HepG2 (cell line): Measurements from ENCODE around the gene DPAGT1. TPM values are rescaled to one million over a fixed set of nuclear protein-coding genes. Genes with fewer than 3 reads are reported as not detected.

Source experiments
- AGO2 ChIP-seq: fragments of 200-400 bp; formaldehyde crosslinking; optimal IDR thresholded peaks from 2 replicates; pipeline ENCODE3; 2017; ENCODE audit warnings: mild to moderate bottlenecking, low read depth, low read length, moderate library complexity
- BCL6 ChIP-seq: IDR thresholded peaks from 2 replicates; pipeline ENCODE4 v1.6.1; 2016; ENCODE audit warnings: missing genetic modification reagents, missing compliant biosample characterization
- GFI1 ChIP-seq: sonication (generic); formaldehyde crosslinking; IDR thresholded peaks from 2 replicates; pipeline ENCODE4 v1.5.0; 2020; ENCODE audit warnings: missing genetic modification reagents, mild to moderate bottlenecking, borderline replicate concordance
- HNF4A ChIP-seq: sonication (generic); formaldehyde crosslinking; IDR thresholded peaks from 2 replicates; pipeline ENCODE4 v1.4.0; 2020; ENCODE audit warnings: missing genetic modification reagents
- NAIF1 ChIP-seq: sonication (generic); formaldehyde crosslinking; IDR thresholded peaks from 2 replicates; pipeline ENCODE4 v1.5.0; 2020; ENCODE audit warnings: mild to moderate bottlenecking, missing genetic modification reagents, borderline replicate concordance
- RAD21 ChIP-seq: fragments of 450-650 bp; formaldehyde crosslinking; IDR thresholded peaks from 2 replicates; pipeline ENCODE4 v1.5.0; 2020; ENCODE audit warnings: mild to moderate bottlenecking
- SCMH1 ChIP-seq: sonication (generic); formaldehyde crosslinking; IDR thresholded peaks from 2 replicates; pipeline ENCODE4 v1.9.0; 2021; ENCODE audit warnings: missing genetic modification reagents, mild to moderate bottlenecking, borderline replicate concordance
- SP5 ChIP-seq: IDR thresholded peaks from 2 replicates; pipeline ENCODE4 v1.6.1; 2016; ENCODE audit warnings: low read depth, borderline replicate concordance
- TBP ChIP-seq: sonication (generic); formaldehyde crosslinking; IDR thresholded peaks from 2 replicates; pipeline ENCODE4 v1.5.0; 2020; ENCODE audit warnings: missing genetic modification reagents
- U2AF1 ChIP-seq: fragments of 200-400 bp; formaldehyde crosslinking; optimal IDR thresholded peaks from 2 replicates; pipeline ENCODE3; 2017; ENCODE audit warnings: mild to moderate bottlenecking, low read depth, low read length
- YEATS2 ChIP-seq: sonication (generic); formaldehyde crosslinking; IDR thresholded peaks from 2 replicates; pipeline ENCODE4 v1.4.0; 2020; ENCODE audit warnings: missing genetic modification reagents, borderline replicate concordance
- YEATS4 ChIP-seq: sonication (generic); formaldehyde crosslinking; IDR thresholded peaks from 2 replicates; pipeline ENCODE4 v1.4.0; 2020; ENCODE audit warnings: missing genetic modification reagents, borderline replicate concordance
- ZNF317 ChIP-seq: sonication (generic); formaldehyde crosslinking; IDR thresholded peaks from 2 replicates; pipeline ENCODE4 v1.5.0; 2020; ENCODE audit warnings: mild to moderate bottlenecking, missing genetic modification reagents
- ZNF33A ChIP-seq: sonication (generic); formaldehyde crosslinking; IDR thresholded peaks from 2 replicates; pipeline ENCODE4 v1.5.1; 2020; ENCODE audit warnings: missing genetic modification reagents, mild to moderate bottlenecking, moderate library complexity, borderline replicate concordance
- ZNF614 ChIP-seq: IDR thresholded peaks from 2 replicates; pipeline ENCODE4 v1.6.1; 2018; ENCODE audit warnings: missing biosample characterization, missing genetic modification reagents, inconsistent platforms, borderline replicate concordance
- ZNF724P ChIP-seq: sonication (generic); formaldehyde crosslinking; IDR thresholded peaks from 2 replicates; pipeline ENCODE4 v1.8.0; 2022; ENCODE audit warnings: missing genetic modification reagents, borderline replicate concordance
- ZNF737 ChIP-seq: sonication (generic); formaldehyde crosslinking; IDR thresholded peaks from 2 replicates; pipeline ENCODE4 v1.5.0; 2020; ENCODE audit warnings: missing genetic modification reagents, mild to moderate bottlenecking, borderline replicate concordance
- ZZZ3 ChIP-seq: sonication (generic); formaldehyde crosslinking; IDR thresholded peaks from 2 replicates; pipeline ENCODE4 v1.4.0; 2020; ENCODE audit warnings: missing genetic modification reagents, mild to moderate bottlenecking, borderline replicate concordance
- polyA plus RNA-seq, 8 experiments: library from polyadenylated mRNA; depleted of rRNA in 3 of 8; stranded (reverse) in 7 of 8; unstranded in 1 of 8; fragments of >200 nt; fragmentation: Illumina TruSeq in 4 of 8; extraction: Trizol in 4 of 8; gene quantifications; 2 replicates each; pipeline versions ENCODE4 v1.2.1 to v1.2.3, GENCODE V29; 2011 to 2016; ENCODE audit warnings: low read depth in 4 of 8, missing spikeins in 1 of 8, mixed read lengths in 1 of 8; ENCODE audit not compliant: insufficient read depth in 1 of 8
- total RNA-seq, 5 experiments: library from RNA; depleted of rRNA; stranded (reverse); fragments of >200 nt; fragmentation: Illumina TruSeq; extraction: Trizol; gene quantifications; 2 replicates each; pipeline ENCODE4 v1.2.3, GENCODE V29; 2016; ENCODE audit warnings: low read depth in 1 of 5
- TF ChIP-seq, protein P1 (sequence below): sonication (generic); formaldehyde crosslinking; IDR thresholded peaks from 2 replicates; pipeline ENCODE4 v1.4.0; 2020; ENCODE audit warnings: mild to moderate bottlenecking, missing genetic modification reagents
- TF ChIP-seq, protein P2 (sequence below): sonication (generic); formaldehyde crosslinking; IDR thresholded peaks from 2 replicates; pipeline ENCODE4 v1.4.0; 2020; ENCODE audit warnings: mild to moderate bottlenecking, missing genetic modification reagents
- TF ChIP-seq, protein P3 (sequence below): sonication (generic); formaldehyde crosslinking; IDR thresholded peaks from 2 replicates; pipeline ENCODE4 v1.5.1; 2020; ENCODE audit warnings: mild to moderate bottlenecking, missing genetic modification reagents, borderline replicate concordance
- TF ChIP-seq, protein P4 (sequence below): sonication (generic); formaldehyde crosslinking; IDR thresholded peaks from 2 replicates; pipeline ENCODE4 v1.5.0; 2020; ENCODE audit warnings: mild to moderate bottlenecking, missing genetic modification reagents

Gene DPAGT1
- total and polyA plus RNA-seq, 2 of the 13 experiments (the other 11 are each of a cell fraction or from before 2014, with no cell fraction given): 37.6 to 70.7 TPM

DNA sequence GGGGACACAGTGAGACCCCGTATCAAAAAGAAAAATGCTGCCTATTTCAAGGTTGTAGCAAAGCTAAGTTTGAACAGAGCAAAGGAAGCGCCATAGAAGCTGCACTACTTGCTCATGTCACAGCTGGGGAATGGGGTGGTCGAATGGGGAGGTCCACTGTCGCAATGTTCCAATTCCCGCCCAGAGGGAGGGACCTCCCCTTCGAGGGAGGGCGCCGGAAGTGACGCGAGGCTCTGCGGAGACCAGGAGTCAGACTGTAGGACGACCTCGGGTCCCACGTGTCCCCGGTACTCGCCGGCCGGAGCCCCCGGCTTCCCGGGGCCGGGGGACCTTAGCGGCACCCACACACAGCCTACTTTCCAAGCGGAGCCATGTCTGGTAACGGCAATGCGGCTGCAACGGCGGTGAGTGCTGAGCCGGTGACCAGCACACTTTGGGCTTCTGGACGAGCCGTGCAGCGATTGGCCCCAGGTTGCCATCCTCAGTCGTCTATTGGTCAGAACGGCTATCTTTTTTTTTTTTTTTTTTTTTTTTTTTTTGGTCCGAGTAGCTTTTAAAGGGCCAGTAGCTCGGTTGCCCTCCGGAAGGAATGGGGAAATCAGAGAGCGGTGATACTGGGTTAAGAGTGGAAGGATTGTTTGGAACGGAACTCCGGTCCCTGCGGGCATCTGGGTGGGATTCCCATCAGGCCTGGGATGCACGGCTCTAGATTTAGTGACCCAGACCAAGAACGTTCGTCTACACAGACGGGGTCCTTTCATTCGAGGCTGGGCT is 16.8 kb downstream of the DPAGT1 start, which contains the start of gene HMBS (continued):
- TF ChIP-seq, protein P1, sequence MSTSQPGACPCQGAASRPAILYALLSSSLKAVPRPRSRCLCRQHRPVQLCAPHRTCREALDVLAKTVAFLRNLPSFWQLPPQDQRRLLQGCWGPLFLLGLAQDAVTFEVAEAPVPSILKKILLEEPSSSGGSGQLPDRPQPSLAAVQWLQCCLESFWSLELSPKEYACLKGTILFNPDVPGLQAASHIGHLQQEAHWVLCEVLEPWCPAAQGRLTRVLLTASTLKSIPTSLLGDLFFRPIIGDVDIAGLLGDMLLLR (CRISPR knock-in tag): peak; percentile 89
- TF ChIP-seq ZNF614 (CRISPR knock-in tag): peak; percentile 60; the same call in 1 of the 2 replicates
- peak; percentile 84 for TF ChIP-seq AGO2
- TF ChIP-seq, protein P2, sequence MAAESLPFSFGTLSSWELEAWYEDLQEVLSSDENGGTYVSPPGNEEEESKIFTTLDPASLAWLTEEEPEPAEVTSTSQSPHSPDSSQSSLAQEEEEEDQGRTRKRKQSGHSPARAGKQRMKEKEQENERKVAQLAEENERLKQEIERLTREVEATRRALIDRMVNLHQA (CRISPR knock-in tag): no peak
- TF ChIP-seq ZZZ3 (CRISPR knock-in tag): peak; percentile 72
- TF ChIP-seq ZNF724P (CRISPR knock-in tag): peak; percentile 57; the same call in 1 of the 2 replicates
- no peak for TF ChIP-seq SCMH1 (CRISPR knock-in tag)
- peak; percentile 78 for TF ChIP-seq YEATS4 (CRISPR knock-in tag)
- TF ChIP-seq RAD21 (CRISPR knock-in tag): peak; percentile 45; the same call in 1 of the 2 replicates
- no peak for TF ChIP-seq ZNF737 (CRISPR knock-in tag)
- 0 out of 2 replicates have a peak, but pooled peaks have one; percentile 11 for TF ChIP-seq BCL6 (CRISPR knock-in tag)
- no peak for TF ChIP-seq HNF4A (CRISPR knock-in tag)
- TF ChIP-seq ZNF317 (CRISPR knock-in tag): peak; percentile 59; the same call in 1 of the 2 replicates
- TF ChIP-seq U2AF1: no peak
- TF ChIP-seq TBP: no peak
- TF ChIP-seq, protein P3, sequence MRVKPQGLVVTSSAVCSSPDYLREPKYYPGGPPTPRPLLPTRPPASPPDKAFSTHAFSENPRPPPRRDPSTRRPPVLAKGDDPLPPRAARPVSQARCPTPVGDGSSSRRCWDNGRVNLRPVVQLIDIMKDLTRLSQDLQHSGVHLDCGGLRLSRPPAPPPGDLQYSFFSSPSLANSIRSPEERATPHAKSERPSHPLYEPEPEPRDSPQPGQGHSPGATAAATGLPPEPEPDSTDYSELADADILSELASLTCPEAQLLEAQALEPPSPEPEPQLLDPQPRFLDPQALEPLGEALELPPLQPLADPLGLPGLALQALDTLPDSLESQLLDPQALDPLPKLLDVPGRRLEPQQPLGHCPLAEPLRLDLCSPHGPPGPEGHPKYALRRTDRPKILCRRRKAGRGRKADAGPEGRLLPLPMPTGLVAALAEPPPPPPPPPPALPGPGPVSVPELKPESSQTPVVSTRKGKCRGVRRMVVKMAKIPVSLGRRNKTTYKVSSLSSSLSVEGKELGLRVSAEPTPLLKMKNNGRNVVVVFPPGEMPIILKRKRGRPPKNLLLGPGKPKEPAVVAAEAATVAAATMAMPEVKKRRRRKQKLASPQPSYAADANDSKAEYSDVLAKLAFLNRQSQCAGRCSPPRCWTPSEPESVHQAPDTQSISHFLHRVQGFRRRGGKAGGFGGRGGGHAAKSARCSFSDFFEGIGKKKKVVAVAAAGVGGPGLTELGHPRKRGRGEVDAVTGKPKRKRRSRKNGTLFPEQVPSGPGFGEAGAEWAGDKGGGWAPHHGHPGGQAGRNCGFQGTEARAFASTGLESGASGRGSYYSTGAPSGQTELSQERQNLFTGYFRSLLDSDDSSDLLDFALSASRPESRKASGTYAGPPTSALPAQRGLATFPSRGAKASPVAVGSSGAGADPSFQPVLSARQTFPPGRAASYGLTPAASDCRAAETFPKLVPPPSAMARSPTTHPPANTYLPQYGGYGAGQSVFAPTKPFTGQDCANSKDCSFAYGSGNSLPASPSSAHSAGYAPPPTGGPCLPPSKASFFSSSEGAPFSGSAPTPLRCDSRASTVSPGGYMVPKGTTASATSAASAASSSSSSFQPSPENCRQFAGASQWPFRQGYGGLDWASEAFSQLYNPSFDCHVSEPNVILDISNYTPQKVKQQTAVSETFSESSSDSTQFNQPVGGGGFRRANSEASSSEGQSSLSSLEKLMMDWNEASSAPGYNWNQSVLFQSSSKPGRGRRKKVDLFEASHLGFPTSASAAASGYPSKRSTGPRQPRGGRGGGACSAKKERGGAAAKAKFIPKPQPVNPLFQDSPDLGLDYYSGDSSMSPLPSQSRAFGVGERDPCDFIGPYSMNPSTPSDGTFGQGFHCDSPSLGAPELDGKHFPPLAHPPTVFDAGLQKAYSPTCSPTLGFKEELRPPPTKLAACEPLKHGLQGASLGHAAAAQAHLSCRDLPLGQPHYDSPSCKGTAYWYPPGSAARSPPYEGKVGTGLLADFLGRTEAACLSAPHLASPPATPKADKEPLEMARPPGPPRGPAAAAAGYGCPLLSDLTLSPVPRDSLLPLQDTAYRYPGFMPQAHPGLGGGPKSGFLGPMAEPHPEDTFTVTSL (CRISPR knock-in tag): no peak
- TF ChIP-seq, protein P4, sequence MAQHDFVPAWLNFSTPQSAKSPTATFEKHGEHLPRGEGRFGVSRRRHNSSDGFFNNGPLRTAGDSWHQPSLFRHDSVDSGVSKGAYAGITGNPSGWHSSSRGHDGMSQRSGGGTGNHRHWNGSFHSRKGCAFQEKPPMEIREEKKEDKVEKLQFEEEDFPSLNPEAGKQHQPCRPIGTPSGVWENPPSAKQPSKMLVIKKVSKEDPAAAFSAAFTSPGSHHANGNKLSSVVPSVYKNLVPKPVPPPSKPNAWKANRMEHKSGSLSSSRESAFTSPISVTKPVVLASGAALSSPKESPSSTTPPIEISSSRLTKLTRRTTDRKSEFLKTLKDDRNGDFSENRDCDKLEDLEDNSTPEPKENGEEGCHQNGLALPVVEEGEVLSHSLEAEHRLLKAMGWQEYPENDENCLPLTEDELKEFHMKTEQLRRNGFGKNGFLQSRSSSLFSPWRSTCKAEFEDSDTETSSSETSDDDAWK (CRISPR knock-in tag): no peak
- TF ChIP-seq ZNF33A (CRISPR knock-in tag): no peak
- no peak for TF ChIP-seq NAIF1
- TF ChIP-seq SP5 (CRISPR knock-in tag): peak; percentile 72; the same call in 1 of the 2 replicates
- no peak for TF ChIP-seq GFI1
- TF ChIP-seq YEATS2: peak; percentile 87
